NOMO-1 treated with dmso at 0.1 percent for 144 hours (cell line): ENCODE results near the gene U2AF2.
A peak's percentile ranks its signal among the peaks of the same experiment; 100 is the strongest.

Experiments used
- DNase-seq: peaks from one replicate; lab custom pipeline; 2025; ENCODE audit not compliant: unreplicated experiment; lab: John Stamatoyannopoulos, UW

U2AF2 gene

DNA sequence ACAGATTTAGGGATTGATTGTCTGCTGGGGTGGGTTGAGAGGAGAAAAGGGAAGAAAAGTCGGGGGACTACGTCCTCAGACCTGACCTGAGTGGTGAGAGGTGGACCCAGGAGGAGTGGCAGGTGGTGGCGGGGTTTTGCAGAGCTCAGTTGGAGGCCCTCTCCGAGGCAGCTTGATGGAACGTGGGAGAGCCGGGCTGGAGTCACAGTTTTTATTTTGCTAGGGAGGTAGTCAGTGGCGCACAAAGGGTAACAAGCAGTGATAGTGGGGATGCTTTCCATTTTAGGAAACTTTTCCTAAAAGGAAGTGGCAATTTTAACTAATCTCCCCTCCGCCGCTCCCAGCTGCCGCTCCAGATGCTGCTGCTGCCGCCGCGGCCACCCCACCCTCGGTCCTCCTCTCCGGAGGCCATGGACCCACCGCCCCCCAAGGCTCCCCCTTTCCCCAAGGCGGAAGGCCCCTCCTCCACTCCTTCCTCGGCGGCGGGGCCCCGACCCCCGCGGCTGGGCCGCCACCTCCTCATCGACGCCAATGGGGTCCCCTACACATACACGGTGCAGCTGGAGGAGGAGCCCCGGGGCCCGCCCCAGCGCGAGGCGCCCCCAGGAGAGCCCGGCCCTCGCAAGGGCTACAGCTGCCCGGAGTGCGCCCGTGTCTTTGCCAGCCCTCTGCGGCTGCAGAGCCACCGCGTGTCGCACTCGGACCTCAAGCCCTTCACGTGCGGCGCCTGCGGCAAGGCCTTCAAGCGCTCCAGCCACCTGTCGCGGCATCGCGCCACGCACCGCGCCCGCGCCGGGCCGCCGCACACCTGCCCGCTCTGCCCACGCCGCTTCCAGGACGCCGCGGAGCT, 12.5 kb upstream of the U2AF2 start:
- no peak for DNase-seq

DNA sequence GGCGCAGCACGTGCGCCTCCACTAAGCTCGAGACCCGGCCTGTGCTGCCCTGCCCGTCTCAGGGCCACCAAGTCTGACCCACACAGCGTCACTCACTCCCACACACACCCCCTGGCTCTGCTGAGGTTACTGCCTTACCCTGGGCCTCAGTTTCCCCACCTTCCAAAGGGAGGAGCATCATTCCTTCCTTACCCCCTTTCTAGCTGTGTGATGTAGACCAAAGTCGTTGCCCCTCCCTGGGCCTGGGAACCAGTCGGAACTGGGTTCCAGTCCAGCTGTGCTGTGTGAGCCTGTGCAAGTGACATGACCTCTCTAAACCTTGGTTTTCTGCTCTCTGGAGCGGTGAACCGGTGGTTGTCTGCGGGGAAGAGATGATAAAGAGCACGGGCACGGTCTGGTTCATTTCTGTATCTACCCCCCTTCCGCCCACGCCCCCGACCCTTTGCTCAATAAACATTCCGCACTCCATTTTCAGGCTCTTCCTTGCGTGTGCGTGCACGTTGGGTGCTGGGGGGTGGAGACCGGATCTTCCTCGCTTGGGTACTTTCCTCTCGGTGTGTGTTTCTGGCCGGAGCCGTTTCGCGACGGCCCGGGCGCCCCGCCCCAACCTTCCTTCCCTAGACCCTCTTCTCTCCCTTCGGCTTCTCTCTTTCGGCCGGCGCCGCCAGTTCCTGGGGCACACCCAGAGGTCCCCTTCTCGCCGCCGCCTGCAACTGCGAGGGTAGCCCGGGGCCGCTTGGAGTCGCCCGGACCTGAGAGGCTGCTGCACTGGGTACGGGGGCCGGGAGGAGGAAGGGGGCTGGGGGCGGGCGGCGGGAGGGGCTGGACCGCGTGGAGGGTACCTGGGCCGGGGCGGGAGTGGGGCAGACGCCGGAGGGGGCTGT, 11.6 kb upstream of the U2AF2 start, which contains the start of gene ZNF581:
TSS of gene ZNF581 (plus strand) at position 647 of the 884 bp plus-strand sequence. CDS start 923 bp downstream, outside the sequence.
- DNase-seq, result peak; percentile 63

DNA sequence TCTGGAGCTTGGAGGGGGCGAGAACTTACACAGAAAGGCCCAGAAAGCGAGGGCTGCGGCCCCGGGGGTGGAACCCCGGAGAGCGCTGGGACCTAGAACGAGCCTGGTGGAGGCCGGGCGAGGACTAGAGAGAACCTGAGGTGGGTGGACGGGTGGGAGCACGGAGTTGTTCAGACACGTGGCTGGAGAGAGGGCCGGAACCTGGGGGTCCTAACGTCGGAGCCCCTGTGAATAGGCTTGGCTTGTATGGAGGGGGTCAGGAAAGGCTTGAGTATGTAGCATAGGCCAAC, 11.0 kb upstream of the U2AF2 start:
- DNase-seq, result no peak

- DNase-seq, result no peak
Measured at GRCh38 chr19:55644191-55644833, 10.5 kb upstream of the U2AF2 start.

DNA sequence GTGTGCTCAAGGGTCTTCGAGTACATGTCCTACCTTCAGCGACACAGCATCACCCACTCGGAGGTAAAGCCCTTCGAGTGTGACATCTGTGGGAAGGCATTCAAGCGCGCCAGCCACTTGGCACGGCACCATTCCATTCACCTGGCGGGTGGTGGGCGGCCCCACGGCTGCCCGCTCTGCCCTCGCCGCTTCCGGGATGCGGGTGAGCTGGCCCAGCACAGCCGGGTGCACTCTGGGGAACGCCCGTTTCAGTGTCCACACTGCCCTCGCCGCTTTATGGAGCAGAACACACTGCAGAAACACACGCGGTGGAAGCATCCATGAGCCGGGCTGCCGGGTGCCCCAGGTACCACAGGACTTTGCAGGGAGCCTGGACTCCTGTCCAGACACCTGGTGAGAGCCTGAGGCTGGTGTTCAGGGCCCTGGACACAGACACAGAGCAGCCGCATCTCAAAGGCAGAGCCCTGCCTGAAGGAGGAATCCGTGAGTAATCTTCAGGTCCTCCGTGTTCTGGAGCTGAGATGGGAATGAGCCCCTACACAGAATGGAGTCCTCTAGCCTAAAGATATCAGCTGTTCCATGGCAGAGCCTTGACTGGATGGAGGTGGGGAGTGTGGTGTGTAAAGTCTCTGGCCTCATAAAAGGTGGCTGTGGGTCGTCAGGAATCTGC, 9.9 kb upstream of the U2AF2 start:
- no peak for DNase-seq

- no peak for DNase-seq
Measured at GRCh38 chr19:55645512-55645881, 9.3 kb upstream of the U2AF2 start.

- no peak for DNase-seq
Measured at GRCh38 chr19:55646889-55647731, 7.7 kb upstream of the U2AF2 start.

DNA sequence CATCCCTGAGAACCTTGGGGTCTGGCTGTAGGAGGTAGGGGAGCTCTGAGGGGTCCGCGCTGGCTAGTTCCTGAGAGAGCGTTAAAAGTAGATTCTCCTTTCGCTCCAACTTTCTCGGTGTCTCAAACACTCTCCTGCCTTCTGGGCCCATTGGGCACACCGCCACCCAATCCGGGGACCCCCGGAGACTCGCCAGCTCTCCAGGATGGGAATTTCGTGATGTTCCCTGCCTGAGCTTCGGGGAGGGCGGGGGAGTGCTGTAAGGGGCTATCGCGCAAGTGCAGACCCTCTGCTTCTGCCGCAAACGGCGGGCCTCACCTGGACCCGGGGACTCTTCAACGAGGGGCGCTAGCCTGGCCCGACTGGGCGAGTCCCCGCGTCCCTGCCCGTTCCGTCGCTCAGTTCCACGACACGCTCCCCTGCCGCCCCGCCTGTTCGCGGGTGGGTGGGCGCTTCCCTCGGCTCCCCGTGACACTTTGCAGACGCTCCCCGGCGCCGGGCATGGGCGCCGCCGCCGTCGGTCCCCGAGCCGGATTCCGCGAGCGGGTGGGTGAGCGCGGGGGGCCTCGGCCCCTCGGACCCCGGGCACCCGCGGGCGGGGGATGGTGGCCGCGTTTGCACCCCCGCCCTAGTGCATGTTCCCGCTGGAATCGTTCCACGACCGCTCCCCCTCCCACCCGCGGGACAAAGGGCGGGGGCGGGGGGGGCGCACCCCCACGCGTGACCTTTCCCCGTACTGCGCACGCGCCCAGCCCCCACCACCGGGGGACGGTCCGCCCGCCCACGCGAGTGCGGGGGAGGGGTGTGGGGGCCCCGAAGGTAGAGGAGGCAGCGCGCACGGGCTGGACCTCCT, 6.9 kb upstream of the U2AF2 start, which contains the start of gene CCDC106:
TSS of gene CCDC106 (plus strand) at position 481 of the 853 bp plus-strand sequence. CDS start 835 bp downstream, outside the sequence.
- no peak for DNase-seq

DNA sequence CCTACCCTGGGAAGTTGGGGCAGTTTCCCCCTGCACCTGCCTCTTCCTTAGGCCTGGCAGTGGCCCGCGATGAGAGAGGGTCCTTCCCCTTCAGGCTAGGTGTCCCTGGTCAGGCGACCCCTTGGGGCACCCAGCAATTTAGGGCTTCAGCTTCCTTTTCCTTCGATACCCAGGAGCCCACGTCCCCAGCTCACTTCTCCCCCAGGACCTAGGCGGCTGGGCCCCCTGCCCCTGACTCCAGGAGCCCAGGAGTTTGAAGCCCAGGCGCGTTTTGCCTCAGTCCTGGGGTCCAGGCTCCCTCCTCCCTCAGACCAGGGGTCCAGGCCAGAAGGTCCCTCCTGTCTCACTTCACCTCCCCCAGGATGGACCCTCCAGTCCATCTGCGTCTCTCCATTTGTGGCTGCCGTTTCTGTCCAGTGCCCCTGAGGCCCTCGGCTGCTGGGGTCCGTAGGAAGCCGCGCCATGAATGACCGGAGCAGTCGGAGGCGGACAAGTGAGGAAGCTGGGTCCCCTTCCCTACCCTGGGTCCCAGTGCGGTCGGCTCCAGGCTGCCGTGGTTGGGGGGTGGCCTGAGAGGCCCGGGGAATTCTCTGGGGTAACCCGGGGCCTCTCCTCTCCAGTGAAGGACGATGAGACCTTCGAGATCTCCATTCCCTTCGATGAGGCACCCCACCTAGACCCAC, 6.1 kb upstream of the U2AF2 start:
- no peak for DNase-seq

GRCh38 chr19:55649268-55650125, 5.3 kb upstream of the U2AF2 start:
- DNase-seq, result no peak

GRCh38 chr19:55650126-55650557, 4.7 kb upstream of the U2AF2 start:
- DNase-seq, result no peak

DNA sequence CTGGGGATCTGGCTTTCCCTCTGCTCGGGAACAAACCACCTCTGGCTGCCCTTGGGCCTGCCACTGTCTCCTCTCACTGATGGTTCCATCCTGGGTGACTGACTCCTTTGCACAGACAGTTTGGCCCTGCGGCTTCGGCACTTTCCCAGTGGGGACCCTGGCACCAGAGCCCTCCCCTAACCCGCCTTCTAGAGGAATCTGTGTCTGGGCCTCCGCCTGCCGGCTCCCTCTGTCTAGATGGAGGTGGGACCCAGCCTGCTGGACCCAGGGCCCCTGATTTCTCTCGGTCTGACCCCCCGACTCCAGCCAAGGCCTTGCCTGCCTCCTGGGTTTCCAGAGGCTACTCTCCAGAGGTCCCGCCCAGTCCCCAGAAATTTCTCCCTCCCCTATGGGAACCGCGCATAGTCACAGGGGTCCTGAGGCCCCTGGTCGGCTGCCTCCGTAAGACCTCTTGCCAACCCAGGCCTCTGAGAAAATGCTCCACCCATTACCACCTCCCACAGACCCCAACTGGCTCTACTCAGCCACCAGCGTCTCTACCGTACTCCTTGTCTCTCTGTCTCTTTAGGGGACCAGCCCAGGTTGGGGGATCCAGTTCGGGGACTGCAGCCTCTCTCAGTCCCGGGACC, 4.1 kb upstream of the U2AF2 start:
- DNase-seq, result no peak

DNA sequence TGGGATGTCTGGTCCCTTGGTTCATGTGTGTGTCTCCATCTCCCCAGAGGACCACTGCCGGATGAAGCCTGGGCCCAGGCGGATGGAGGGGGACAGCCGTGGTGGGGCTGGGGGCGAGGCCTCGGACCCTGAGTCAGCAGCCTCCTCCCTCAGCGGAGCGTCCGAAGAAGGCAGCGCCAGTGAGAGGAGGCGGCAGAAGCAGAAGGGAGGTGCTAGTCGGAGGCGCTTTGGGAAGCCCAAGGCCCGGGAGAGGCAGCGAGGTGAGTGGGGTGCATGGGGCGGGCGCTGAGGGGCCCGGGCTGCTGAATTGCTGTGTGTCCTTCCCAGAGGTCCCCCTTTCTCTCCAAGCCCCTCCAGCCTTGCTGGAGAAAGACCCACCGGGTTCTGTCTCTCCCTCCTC, 3.6 kb upstream of the U2AF2 start:
- no peak for DNase-seq

DNA sequence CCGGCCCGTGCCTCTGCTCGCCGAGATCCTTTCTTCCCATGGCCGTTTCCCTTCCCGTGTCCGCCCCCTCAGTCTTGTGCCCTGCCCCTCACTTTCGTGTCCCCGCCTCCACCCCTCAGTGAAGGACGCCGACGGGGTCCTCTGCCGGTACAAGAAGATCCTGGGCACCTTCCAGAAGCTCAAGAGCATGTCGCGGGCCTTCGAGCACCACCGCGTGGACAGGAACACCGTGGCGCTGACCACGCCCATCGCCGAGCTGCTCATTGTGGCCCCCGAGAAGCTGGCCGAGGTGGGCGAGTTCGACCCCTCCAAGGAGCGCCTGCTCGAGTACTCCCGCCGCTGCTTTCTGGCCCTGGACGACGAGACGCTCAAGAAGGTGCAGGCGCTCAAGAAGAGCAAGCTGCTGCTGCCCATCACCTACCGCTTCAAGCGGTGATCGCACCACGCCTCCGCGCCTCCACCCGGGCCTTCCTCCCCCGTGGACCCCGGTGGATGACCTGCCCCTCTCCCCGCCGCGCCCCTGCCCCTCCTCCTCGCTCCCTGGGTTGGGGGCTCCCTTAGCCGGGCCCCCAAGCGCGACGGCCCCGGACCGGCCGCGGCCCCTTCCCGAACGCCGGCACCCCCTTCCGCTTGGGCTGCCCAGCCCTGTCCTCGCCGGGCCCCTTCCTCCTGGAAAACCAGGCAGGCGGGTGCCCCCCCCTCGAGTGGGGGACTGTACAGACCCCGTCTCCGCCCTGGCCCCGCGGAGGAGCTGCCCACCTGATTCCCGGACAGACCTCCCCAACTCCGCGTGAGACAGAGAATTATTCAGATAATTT, 2.3 kb upstream of the U2AF2 start:
- no peak for DNase-seq

DNA sequence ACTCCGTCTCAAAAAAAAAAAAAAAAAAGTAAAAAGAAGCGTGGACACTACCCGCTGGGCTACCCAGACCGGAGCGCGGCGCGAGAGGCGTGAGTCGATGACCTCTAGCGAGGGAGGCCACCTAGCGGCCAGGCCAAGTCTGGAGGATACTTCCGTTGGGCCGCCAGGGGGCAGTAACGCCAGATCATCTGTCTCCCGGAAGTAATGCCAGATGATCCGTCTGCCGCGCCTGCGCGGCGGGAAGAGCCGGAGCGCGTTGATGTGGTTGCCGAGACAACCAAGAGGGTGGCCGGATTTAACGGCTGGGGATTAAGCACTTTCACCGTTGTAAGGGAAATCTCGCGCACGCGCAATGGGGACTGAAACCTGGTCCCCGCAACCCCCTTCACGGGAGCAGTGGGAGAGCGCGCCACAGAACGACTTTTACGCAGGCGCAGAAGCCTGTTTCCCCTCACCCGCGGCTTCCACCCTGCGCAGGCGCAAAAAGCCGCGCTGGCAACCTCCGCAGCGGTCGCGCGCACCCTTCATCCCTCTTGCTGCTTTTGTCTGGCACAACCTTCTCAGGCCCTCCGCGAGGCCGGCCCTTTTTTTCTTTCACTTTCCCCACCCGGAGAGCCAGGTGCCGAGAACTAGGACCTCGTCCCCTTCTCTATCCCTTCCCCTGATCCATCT, 1.0 kb upstream of the U2AF2 start:
- peak; percentile 96 for DNase-seq
